Liver (tissue), 9 donors: ENCODE data around the gene CPEB1. TPM values are rescaled to one million over a fixed set of nuclear protein-coding genes. Genes with fewer than 3 reads are reported as not detected.
A peak's percentile ranks its signal among the peaks of the same experiment; 100 is the strongest.

Source experiments
- DNase-seq: peaks from one replicate; pipeline ENCODE4 v3.0.0-alpha.2; 2017; ENCODE audit warnings: low spot score
- H3K27ac ChIP-seq, 2 donors: one replicate each; pipeline ENCODE4 v1.7.0; 2013; ENCODE audit warnings: inconsistent platforms in 2 of 2, low read length in 2 of 2, control low read depth in 1 of 2, low read depth in 1 of 2, mild to moderate bottlenecking in 1 of 2
- H3K27me3 ChIP-seq, 4 donors: one replicate each; pipeline versions ENCODE4 v1.6.1 to v1.7.0; 2013; ENCODE audit warnings: low read length in 3 of 4, inconsistent platforms in 1 of 4, mild to moderate bottlenecking in 1 of 4, moderate library complexity in 1 of 4; ENCODE audit not compliant: control insufficient read depth in 4 of 4, insufficient read depth in 4 of 4
- H3K36me3 ChIP-seq, 4 donors: one replicate each; pipeline versions ENCODE4 v1.6.1 to v1.7.0; 2013; ENCODE audit warnings: low read length in 3 of 4, mild to moderate bottlenecking in 3 of 4, low read depth in 1 of 4, moderate library complexity in 1 of 4; ENCODE audit not compliant: control insufficient read depth in 4 of 4, insufficient read depth in 3 of 4
- H3K4me1 ChIP-seq, 4 donors: one replicate each; pipeline versions ENCODE4 v1.6.1 to v1.7.0; 2013; ENCODE audit warnings: low read length in 3 of 4, mild to moderate bottlenecking in 3 of 4, moderate library complexity in 1 of 4; ENCODE audit not compliant: control insufficient read depth in 4 of 4, insufficient read depth in 4 of 4
- H3K4me3 ChIP-seq, 3 donors: one replicate each; pipeline versions ENCODE4 v1.6.1 to v1.7.0; 2013; ENCODE audit warnings: low read length in 3 of 3, control low read depth in 1 of 3, low read depth in 1 of 3, mild to moderate bottlenecking in 1 of 3
- H3K9ac ChIP-seq, 2 donors: one replicate each; pipeline ENCODE4 v1.7.0; 2013; ENCODE audit warnings: low read length in 2 of 2, mild to moderate bottlenecking in 2 of 2, moderate library complexity in 2 of 2, control low read depth in 1 of 2, low read depth in 1 of 2
- H3K9me3 ChIP-seq, 4 donors: one replicate each; pipeline versions ENCODE4 v1.6.1 to v1.7.0; 2013; ENCODE audit warnings: low read length in 3 of 4; ENCODE audit not compliant: control insufficient read depth in 4 of 4
- EGR1 ChIP-seq, 2 donors: IDR thresholded peaks; 2 replicates each; pipeline ENCODE4 v1.6.1; 2016 to 2018; ENCODE audit warnings: antibody characterized with exemption in 2 of 2, low read depth in 2 of 2
- FOXA1 ChIP-seq: IDR thresholded peaks from 2 replicates; pipeline ENCODE4 v1.6.1; 2016; ENCODE audit warnings: antibody characterized with exemption
- FOXA2 ChIP-seq: IDR thresholded peaks from 2 replicates; pipeline ENCODE4 v1.6.1; 2016; ENCODE audit warnings: antibody characterized with exemption
- GABPA ChIP-seq, 2 donors: IDR thresholded peaks in 1 of 2; conservative IDR thresholded peaks in 1 of 2; 2 replicates each; pipeline ENCODE4 v1.6.1; 2016; ENCODE audit warnings: antibody characterized with exemption in 2 of 2, mild to moderate bottlenecking in 1 of 2, moderate library complexity in 1 of 2
- HNF4A ChIP-seq, 2 donors: conservative IDR thresholded peaks; 2 replicates each; pipeline ENCODE4 v1.6.1; 2016; ENCODE audit warnings: antibody characterized with exemption in 2 of 2, mild to moderate bottlenecking in 2 of 2
- HNF4G ChIP-seq: IDR thresholded peaks from 2 replicates; pipeline ENCODE4 v1.6.1; 2016; ENCODE audit warnings: antibody characterized with exemption
- JUND ChIP-seq, 2 donors: IDR thresholded peaks; 2 replicates each; pipeline ENCODE4 v1.6.1; 2016; ENCODE audit warnings: antibody characterized with exemption in 2 of 2
- NR2F2 ChIP-seq: IDR thresholded peaks from 2 replicates; pipeline ENCODE4 v1.6.1; 2016; ENCODE audit warnings: antibody characterized with exemption
- RAD21 ChIP-seq, 2 donors: IDR thresholded peaks; 2 replicates each; pipeline ENCODE4 v1.6.1; 2016; ENCODE audit warnings: antibody characterized with exemption in 2 of 2, mild to moderate bottlenecking in 2 of 2
- RXRA ChIP-seq, 2 donors: IDR thresholded peaks; 2 replicates each; pipeline ENCODE4 v1.6.1; 2017 to 2018; ENCODE audit warnings: antibody characterized with exemption in 2 of 2, mild to moderate bottlenecking in 1 of 2
- SP1 ChIP-seq: IDR thresholded peaks from 2 replicates; pipeline ENCODE4 v1.6.1; 2018; ENCODE audit warnings: antibody characterized with exemption, mild to moderate bottlenecking
- TAF1 ChIP-seq: conservative IDR thresholded peaks from 2 replicates; pipeline ENCODE4 v1.6.1; 2016; ENCODE audit warnings: antibody characterized with exemption, mild to moderate bottlenecking
- YY1 ChIP-seq: IDR thresholded peaks from 2 replicates; pipeline ENCODE4 v1.6.1; 2016; ENCODE audit warnings: antibody characterized with exemption, mild to moderate bottlenecking
- WGBS: extraction: QIAGEN DNeasy Blood & Tissue Kit; methylation state at CpG from one replicate; pipeline ENCODE4 v1.1.7; 2013; 5-methylcytosine and 5-hydroxymethylcytosine counted together
- polyA plus RNA-seq, 2 donors: library from polyadenylated mRNA; stranded (reverse) in 1 of 2; unstranded in 1 of 2; fragments of 200-250 nt in 1 of 2; fragments of >200 nt in 1 of 2; fragmentation: Nextera tagmentation in 1 of 2; extraction: Ambion mirVana in 1 of 2; gene quantifications; one replicate each; pipeline versions ENCODE4 v1.2.1 to v1.2.3, GENCODE V29; 2013 to 2015
- total RNA-seq, 2 donors: library from RNA; depleted of rRNA; stranded (reverse); fragments of >200 nt; gene quantifications; one replicate each; pipeline ENCODE4 v1.2.3, GENCODE V29; 2014
- TF ChIP-seq, protein P1 (sequence below): fragments of 150-350 bp; IDR thresholded peaks from 2 replicates; pipeline ENCODE4 v1.5.1; 2017; ENCODE audit warnings: improper control_type of control experiment, low read depth, low read length; ENCODE audit not compliant: missing input control
- TF ChIP-seq, protein P2 (sequence below): IDR thresholded peaks from 2 replicates; pipeline ENCODE4 v1.6.1; 2016; ENCODE audit warnings: antibody characterized with exemption
- TF ChIP-seq, protein P3 (sequence below): IDR thresholded peaks from 2 replicates; pipeline ENCODE4 v1.6.1; 2016; ENCODE audit warnings: antibody characterized with exemption
- TF ChIP-seq, protein P4 (sequence below): IDR thresholded peaks from 2 replicates; pipeline ENCODE4 v1.6.1; 2016; ENCODE audit warnings: antibody characterized with exemption
- TF ChIP-seq, protein P5 (sequence below): IDR thresholded peaks from 2 replicates; pipeline ENCODE4 v1.6.1; 2016; ENCODE audit warnings: antibody characterized with exemption, mild to moderate bottlenecking
- donor health status: healthy.
- donor health status: healthy.
- donor health status: healthy.
- donor health status: healthy.
- donor health status: healthy.

The CPEB1 gene
- total and polyA plus RNA-seq, 4 donors = under 0.01 to 0.14 (median 0.05) TPM; not detected in 1

DNA sequence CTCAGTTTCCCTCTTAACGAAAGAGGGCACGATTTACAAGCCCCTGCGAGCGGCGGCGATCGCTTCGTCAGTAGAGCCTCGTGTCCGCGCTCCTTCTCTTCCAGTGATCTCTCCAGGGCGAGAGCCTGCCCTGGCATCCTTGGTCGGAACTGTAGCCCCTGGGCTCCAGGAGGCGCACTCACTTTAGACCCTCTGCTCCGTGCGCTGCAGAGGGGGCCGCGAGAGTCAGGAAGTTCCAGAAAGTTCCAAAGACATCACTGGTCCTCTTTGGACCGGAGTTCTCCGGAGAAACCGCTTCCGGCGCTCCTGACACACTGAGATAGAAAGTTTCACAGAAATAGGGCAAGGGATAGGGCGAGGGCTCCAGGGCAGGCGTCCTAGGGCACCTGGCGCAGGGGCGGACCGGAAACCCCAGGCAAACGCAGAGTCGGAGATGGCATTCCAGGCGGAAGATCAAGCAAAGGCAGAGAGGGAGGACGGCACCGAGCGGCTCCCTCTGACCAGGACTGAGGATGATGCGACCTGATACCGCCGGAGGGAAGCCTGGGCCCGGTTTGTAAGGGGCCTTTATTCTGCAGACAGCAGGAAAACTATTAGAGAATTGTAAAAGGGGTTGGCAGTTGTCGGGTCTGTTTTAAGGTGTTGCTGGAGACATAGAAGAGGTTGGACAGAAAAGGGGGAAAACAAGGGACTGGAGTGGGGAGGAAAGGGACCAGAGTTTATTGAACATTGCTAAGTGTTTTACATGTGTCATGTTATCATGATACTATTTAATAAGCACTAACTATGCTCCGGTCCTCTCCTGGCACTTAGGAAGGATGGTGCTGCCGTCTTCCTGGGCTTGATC lies 1.3 kb upstream of the CPEB1 start:
- H3K27me3 ChIP-seq = peaks cover 1 to 16% (median 9%) of the 10 kb centered on the region in 4 donors
- WGBS = 22% methylated on average over 41 of the region's 41 CpGs
- TF ChIP-seq JUND (IDR thresholded peaks at IDR 0.05) (no peak), SP1 (no peak), HNF4A (conservative IDR thresholded peaks at IDR 0.05) (no peak), YY1 (no peak), EGR1 (IDR thresholded peaks at IDR 0.05; ENCODE audit: low read depth in 2 of 2) (no peak), FOXA1 (no peak), NR2F2 (no peak), RXRA (IDR thresholded peaks at IDR 0.05) (no peak), GABPA (IDR thresholded peaks at IDR 0.05 in 1 of 2, conservative IDR thresholded peaks at IDR 0.05 in 1 of 2) (no peak), RAD21 (IDR thresholded peaks at IDR 0.05) (no peak), HNF4G (no peak), TAF1 (no peak), FOXA2 (no peak)
- TF ChIP-seq, protein P1, sequence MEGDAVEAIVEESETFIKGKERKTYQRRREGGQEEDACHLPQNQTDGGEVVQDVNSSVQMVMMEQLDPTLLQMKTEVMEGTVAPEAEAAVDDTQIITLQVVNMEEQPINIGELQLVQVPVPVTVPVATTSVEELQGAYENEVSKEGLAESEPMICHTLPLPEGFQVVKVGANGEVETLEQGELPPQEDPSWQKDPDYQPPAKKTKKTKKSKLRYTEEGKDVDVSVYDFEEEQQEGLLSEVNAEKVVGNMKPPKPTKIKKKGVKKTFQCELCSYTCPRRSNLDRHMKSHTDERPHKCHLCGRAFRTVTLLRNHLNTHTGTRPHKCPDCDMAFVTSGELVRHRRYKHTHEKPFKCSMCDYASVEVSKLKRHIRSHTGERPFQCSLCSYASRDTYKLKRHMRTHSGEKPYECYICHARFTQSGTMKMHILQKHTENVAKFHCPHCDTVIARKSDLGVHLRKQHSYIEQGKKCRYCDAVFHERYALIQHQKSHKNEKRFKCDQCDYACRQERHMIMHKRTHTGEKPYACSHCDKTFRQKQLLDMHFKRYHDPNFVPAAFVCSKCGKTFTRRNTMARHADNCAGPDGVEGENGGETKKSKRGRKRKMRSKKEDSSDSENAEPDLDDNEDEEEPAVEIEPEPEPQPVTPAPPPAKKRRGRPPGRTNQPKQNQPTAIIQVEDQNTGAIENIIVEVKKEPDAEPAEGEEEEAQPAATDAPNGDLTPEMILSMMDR = no peak
- TF ChIP-seq, protein P2, sequence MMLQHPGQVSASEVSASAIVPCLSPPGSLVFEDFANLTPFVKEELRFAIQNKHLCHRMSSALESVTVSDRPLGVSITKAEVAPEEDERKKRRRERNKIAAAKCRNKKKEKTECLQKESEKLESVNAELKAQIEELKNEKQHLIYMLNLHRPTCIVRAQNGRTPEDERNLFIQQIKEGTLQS = no peak
- TF ChIP-seq, protein P3, sequence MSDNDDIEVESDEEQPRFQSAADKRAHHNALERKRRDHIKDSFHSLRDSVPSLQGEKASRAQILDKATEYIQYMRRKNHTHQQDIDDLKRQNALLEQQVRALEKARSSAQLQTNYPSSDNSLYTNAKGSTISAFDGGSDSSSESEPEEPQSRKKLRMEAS = no peak
- TF ChIP-seq, protein P4, sequence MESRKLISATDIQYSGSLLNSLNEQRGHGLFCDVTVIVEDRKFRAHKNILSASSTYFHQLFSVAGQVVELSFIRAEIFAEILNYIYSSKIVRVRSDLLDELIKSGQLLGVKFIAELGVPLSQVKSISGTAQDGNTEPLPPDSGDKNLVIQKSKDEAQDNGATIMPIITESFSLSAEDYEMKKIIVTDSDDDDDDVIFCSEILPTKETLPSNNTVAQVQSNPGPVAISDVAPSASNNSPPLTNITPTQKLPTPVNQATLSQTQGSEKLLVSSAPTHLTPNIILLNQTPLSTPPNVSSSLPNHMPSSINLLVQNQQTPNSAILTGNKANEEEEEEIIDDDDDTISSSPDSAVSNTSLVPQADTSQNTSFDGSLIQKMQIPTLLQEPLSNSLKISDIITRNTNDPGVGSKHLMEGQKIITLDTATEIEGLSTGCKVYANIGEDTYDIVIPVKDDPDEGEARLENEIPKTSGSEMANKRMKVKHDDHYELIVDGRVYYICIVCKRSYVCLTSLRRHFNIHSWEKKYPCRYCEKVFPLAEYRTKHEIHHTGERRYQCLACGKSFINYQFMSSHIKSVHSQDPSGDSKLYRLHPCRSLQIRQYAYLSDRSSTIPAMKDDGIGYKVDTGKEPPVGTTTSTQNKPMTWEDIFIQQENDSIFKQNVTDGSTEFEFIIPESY = no peak
- TF ChIP-seq, protein P5, sequence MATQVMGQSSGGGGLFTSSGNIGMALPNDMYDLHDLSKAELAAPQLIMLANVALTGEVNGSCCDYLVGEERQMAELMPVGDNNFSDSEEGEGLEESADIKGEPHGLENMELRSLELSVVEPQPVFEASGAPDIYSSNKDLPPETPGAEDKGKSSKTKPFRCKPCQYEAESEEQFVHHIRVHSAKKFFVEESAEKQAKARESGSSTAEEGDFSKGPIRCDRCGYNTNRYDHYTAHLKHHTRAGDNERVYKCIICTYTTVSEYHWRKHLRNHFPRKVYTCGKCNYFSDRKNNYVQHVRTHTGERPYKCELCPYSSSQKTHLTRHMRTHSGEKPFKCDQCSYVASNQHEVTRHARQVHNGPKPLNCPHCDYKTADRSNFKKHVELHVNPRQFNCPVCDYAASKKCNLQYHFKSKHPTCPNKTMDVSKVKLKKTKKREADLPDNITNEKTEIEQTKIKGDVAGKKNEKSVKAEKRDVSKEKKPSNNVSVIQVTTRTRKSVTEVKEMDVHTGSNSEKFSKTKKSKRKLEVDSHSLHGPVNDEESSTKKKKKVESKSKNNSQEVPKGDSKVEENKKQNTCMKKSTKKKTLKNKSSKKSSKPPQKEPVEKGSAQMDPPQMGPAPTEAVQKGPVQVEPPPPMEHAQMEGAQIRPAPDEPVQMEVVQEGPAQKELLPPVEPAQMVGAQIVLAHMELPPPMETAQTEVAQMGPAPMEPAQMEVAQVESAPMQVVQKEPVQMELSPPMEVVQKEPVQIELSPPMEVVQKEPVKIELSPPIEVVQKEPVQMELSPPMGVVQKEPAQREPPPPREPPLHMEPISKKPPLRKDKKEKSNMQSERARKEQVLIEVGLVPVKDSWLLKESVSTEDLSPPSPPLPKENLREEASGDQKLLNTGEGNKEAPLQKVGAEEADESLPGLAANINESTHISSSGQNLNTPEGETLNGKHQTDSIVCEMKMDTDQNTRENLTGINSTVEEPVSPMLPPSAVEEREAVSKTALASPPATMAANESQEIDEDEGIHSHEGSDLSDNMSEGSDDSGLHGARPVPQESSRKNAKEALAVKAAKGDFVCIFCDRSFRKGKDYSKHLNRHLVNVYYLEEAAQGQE = no peak
- H3K36me3 ChIP-seq = no peaks in the 10 kb centered on the region
- no peak overlapping the region for H3K9ac ChIP-seq
- no peak for DNase-seq
- no peak overlapping the region for H3K27ac ChIP-seq
- H3K9me3 ChIP-seq = no peaks in the 10 kb centered on the region
- peaks cover 4 to 16% (median 10%) of the 10 kb centered on the region in 4 donors for H3K4me1 ChIP-seq
- peak overlapping the region in 1 of 3 donors; percentile 55 for H3K4me3 ChIP-seq
